Endodermal cell (in vitro differentiated cells): ENCODE data around the gene RBM17. TPM values are rescaled to one million over a fixed set of nuclear protein-coding genes. Genes with fewer than 3 reads are reported as not detected.

Source experiments
- DNase-seq: peaks from one replicate; pipeline ENCODE4 v3.0.0-alpha.2; 2017
- H3K27ac ChIP-seq: 2 replicates; pipeline ENCODE4 v1.5.1; 2013; ENCODE audit warnings: mild to moderate bottlenecking, low read depth, low read length, moderate library complexity
- H3K27me3 ChIP-seq: 2 replicates; pipeline ENCODE4 v1.6.1; 2013; ENCODE audit warnings: mild to moderate bottlenecking, low read length, moderate library complexity; ENCODE audit not compliant: insufficient read depth, control insufficient read depth, poor library complexity, severe bottlenecking
- H3K36me3 ChIP-seq: 2 replicates; pipeline ENCODE4 v1.7.0; 2013; ENCODE audit warnings: mild to moderate bottlenecking, low read length, moderate library complexity; ENCODE audit not compliant: control insufficient read depth, insufficient read depth
- H3K4me1 ChIP-seq: one replicate; pipeline ENCODE4 v1.7.0; 2013; ENCODE audit warnings: low read length; ENCODE audit not compliant: control insufficient read depth, insufficient read depth
- H3K4me3 ChIP-seq: 2 replicates; pipeline ENCODE4 v1.5.1; 2013; ENCODE audit warnings: mild to moderate bottlenecking, low read length, moderate library complexity
- H3K9ac ChIP-seq: 2 replicates; pipeline ENCODE4 v1.6.1; 2013; ENCODE audit warnings: mild to moderate bottlenecking, low read length, moderate library complexity; ENCODE audit not compliant: poor library complexity, severe bottlenecking; ENCODE audit errors: extremely low read depth
- H3K9me3 ChIP-seq: 2 replicates; pipeline ENCODE4 v1.6.1; 2013; ENCODE audit warnings: mild to moderate bottlenecking, low read length, moderate library complexity; ENCODE audit not compliant: control insufficient read depth
- H3K27ac Mint-ChIP-seq: 2 replicates; pipeline ENCODE4 v1.8.0; 2020; ENCODE audit warnings: mixed read lengths
- H3K27me3 Mint-ChIP-seq: 2 replicates; pipeline ENCODE4 v1.8.0; 2021; ENCODE audit warnings: mild to moderate bottlenecking, mixed read lengths; ENCODE audit not compliant: insufficient read depth
- H3K36me3 Mint-ChIP-seq: 2 replicates; pipeline ENCODE4 v1.8.0; 2020; ENCODE audit warnings: low read depth, mixed read lengths
- H3K4me1 Mint-ChIP-seq: 2 replicates; pipeline ENCODE4 v1.8.0; 2020; ENCODE audit warnings: mixed read lengths
- H3K4me3 Mint-ChIP-seq: 2 replicates; pipeline ENCODE4 v1.8.0; 2020; ENCODE audit warnings: mild to moderate bottlenecking, moderate library complexity, mixed read lengths
- H3K9me3 Mint-ChIP-seq: 2 replicates; pipeline ENCODE4 v1.8.0; 2020; ENCODE audit warnings: mild to moderate bottlenecking, mixed read lengths
- CTCF ChIP-seq: fragments of 200-600 bp; sonication (generic); conservative IDR thresholded peaks from 2 replicates; pipeline ENCODE4 v1.5.0; 2021; ENCODE audit warnings: antibody characterized with exemption, mild to moderate bottlenecking
- WGBS, 2 experiments: methylation state at CpG; one replicate each; pipeline versions ENCODE4 v1.1.5 to v1.1.7; 2013; ENCODE audit warnings: missing lambda C conversion rate in 2 of 2, mixed read lengths in 1 of 2; ENCODE audit not compliant: insufficient coverage in 1 of 2, insufficient read length in 1 of 2; 5-methylcytosine and 5-hydroxymethylcytosine counted together
- total RNA-seq, 2 donors: library from RNA; stranded (reverse); fragmentation: NEBNext Ultra II Directional in 1 of 2; extraction: Animal tissue kit (Norgen Biotek cat#: 25700) in 1 of 2; gene quantifications; 2 replicates in 1 of 2; 3 replicates in 1 of 2; pipeline ENCODE4 v1.2.1, GENCODE V29; 2021

RBM17 gene
- total RNA-seq, 2 donors from 2014 or later, result 123 to 139 TPM

- no peak for TF ChIP-seq CTCF
- Histone ChIP-seq H3K4me1 (no peaks in the 10 kb centered on the region), H3K4me3 (no peak overlapping the region), H3K9me3 (no peaks in the 10 kb centered on the region), H3K9ac (no peak overlapping the region), H3K36me3 (no peaks in the 10 kb centered on the region), H3K27me3 (no peaks in the 10 kb centered on the region), H3K27ac (no peak overlapping the region)
- H3K9me3 Mint-ChIP-seq, result no peaks in the 10 kb centered on the region
- H3K4me1 Mint-ChIP-seq, result no peaks in the 10 kb centered on the region
- no peak overlapping the region for H3K4me3 Mint-ChIP-seq
- 81 to 85% methylated on average over 15 to 17 of the region's 17 CpGs for WGBS, 2 experiments
- no peak for DNase-seq
- H3K36me3 Mint-ChIP-seq, result no peaks in the 10 kb centered on the region
- no peak overlapping the region for H3K27ac Mint-ChIP-seq
- H3K27me3 Mint-ChIP-seq, result peaks cover 6% of the 10 kb centered on the region
These were observed 14.1 kb upstream of the RBM17 start for GRCh38 chr10:6074489-6075301.

- DNase-seq, result peak; percentile 29
- no peaks in the 10 kb centered on the region for H3K4me1 ChIP-seq
- H3K27ac ChIP-seq, result no peak overlapping the region
- no peak for TF ChIP-seq CTCF
- no peaks in the 10 kb centered on the region for H3K4me1 Mint-ChIP-seq
- H3K36me3 Mint-ChIP-seq, result no peaks in the 10 kb centered on the region
- H3K27ac Mint-ChIP-seq, result no peak overlapping the region
- no peaks in the 10 kb centered on the region for H3K36me3 ChIP-seq
- no peak overlapping the region for H3K4me3 ChIP-seq
- H3K9me3 Mint-ChIP-seq, result peaks cover 6% of the 10 kb centered on the region
- no peak overlapping the region for H3K4me3 Mint-ChIP-seq
- H3K9me3 ChIP-seq, result peaks cover 7% of the 10 kb centered on the region
- no peaks in the 10 kb centered on the region for H3K27me3 ChIP-seq
- no peak overlapping the region for H3K9ac ChIP-seq
- 89 to 94% methylated on average over 11 to 12 of the region's 12 CpGs for WGBS, 2 experiments
- H3K27me3 Mint-ChIP-seq, result peaks cover 7% of the 10 kb centered on the region
These were observed 11.7 kb upstream of the RBM17 start for GRCh38 chr10:6077071-6077675.

GRCh38 chr10:6079044-6079443, 9.8 kb upstream of the RBM17 start:
- WGBS, 2 experiments, result 90 to 92% methylated on average over 2 to 4 of the region's 4 CpGs
- H3K27me3 ChIP-seq, result no peaks in the 10 kb centered on the region
- no peaks in the 10 kb centered on the region for H3K4me1 ChIP-seq
- no peak overlapping the region for H3K27ac Mint-ChIP-seq
- no peaks in the 10 kb centered on the region for H3K36me3 Mint-ChIP-seq
- H3K27me3 Mint-ChIP-seq, result peaks cover 12% of the 10 kb centered on the region
- no peak overlapping the region for H3K27ac ChIP-seq
- no peak overlapping the region for H3K9ac ChIP-seq
- no peaks in the 10 kb centered on the region for H3K36me3 ChIP-seq
- peaks cover 8% of the 10 kb centered on the region for H3K4me1 Mint-ChIP-seq
- peaks cover 11% of the 10 kb centered on the region for H3K9me3 ChIP-seq
- H3K4me3 ChIP-seq, result no peak overlapping the region
- H3K9me3 Mint-ChIP-seq, result peaks cover 9% of the 10 kb centered on the region
- DNase-seq, result peak; percentile 24
- no peak overlapping the region for H3K4me3 Mint-ChIP-seq
- TF ChIP-seq CTCF, result no peak
